Fibroblast of pulmonary artery (primary cell): ENCODE measurements around the gene ZHX3.

Source experiments
- DNase-seq: peaks from one replicate; pipeline ENCODE4 v3.0.0-alpha.2; 2010; ENCODE audit warnings: low read depth
- H3K4me3 ChIP-seq: replicated peaks from 2 replicates; pipeline ENCODE4 v1.5.1; 2011; ENCODE audit warnings: low read depth, mild to moderate bottlenecking, control low read depth, low read length, moderate library complexity
- TF ChIP-seq, protein P1 (sequence below): IDR thresholded peaks from 2 replicates; pipeline ENCODE4 v1.5.1; 2011; ENCODE audit warnings: mild to moderate bottlenecking, control low read depth, low read length, inconsistent platforms; ENCODE audit errors: missing control alignments

ZHX3 gene

DNA sequence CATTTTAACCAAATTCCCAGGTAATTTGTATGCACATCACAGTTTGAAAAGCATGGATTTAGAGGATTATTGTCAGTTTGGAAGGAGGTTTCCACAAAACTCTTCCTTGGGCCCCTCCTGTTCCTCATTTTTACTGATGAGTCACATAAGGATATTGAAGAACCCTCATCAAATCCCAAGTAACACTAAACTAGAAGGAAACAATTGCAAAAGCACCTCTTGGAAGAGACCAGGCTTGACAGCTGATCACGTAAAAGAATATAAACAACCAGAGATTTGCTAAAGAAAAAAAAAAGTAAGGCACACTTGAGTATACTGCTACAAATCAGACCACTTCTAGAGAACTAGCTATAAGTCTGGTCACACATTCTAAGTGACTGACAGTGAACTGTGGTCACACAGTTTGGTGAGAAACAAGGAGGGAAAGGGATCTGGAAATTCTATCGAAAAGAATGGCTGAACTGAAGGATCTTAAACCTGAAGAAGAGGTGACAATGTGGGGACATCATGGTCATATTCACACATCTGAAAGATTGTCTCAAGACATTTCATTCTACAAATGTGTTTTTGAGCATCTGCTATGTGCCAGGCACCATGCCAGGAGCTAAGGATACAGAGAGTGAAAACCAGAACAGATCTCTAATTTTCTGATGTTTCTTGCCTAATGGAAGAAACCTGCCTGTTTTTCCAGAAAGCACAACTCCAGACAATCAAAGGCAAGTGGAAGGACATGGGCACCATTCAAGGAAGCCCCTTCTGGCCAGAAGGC lies 24.1 kb downstream of the ZHX3 start:
- TF ChIP-seq, protein P1, sequence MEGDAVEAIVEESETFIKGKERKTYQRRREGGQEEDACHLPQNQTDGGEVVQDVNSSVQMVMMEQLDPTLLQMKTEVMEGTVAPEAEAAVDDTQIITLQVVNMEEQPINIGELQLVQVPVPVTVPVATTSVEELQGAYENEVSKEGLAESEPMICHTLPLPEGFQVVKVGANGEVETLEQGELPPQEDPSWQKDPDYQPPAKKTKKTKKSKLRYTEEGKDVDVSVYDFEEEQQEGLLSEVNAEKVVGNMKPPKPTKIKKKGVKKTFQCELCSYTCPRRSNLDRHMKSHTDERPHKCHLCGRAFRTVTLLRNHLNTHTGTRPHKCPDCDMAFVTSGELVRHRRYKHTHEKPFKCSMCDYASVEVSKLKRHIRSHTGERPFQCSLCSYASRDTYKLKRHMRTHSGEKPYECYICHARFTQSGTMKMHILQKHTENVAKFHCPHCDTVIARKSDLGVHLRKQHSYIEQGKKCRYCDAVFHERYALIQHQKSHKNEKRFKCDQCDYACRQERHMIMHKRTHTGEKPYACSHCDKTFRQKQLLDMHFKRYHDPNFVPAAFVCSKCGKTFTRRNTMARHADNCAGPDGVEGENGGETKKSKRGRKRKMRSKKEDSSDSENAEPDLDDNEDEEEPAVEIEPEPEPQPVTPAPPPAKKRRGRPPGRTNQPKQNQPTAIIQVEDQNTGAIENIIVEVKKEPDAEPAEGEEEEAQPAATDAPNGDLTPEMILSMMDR: no peak
- DNase-seq: peak; percentile 62
- H3K4me3 ChIP-seq: no peak overlapping the region

DNA sequence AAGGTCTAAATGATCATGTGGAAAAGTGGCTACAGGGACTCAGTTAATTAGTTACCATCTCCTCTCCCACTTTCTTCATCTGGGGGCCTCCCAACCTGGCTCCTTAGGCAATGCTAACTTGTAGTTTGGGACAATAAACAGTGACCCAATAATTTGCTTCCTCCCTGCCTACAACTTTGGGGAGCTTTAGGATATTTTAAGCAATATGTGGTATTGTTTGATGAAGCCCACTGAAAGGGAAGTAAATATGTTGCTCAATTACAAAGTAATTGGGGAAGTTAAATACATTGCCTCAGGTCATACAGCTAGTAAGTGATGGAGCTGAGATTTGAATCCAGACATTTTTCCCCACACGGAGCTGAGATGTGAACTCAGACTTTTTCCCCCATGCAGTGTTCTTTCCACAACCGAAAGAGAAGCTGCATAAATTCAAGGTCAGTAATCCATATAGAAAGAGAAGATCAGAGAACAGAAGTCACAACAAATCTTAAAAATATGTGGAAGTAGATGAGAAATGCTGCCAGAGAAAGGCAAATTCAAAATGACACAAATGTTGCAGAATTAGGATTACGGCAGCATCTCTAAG lies 26.6 kb downstream of the ZHX3 start:
- no peak for DNase-seq
- TF ChIP-seq, protein P1: no peak

DNA sequence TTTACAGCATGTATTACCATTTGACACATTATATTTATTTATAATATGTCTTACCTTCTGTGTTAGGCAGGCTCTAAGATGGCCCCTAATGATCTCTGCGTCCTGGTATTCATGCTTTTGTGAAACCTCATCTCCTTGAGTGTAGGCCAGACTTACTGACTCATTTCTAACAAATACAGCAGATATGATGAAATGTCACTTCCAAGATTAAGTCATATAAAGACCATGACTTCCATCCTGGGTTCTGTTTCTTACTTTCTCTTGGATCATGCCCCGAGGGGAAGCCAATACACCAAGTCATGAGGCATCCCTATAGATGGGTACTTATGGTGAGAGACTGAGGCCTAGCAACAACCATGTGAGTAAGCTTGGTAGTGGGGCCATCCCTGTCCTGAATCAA lies 30.2 kb downstream of the ZHX3 start:
- no peak overlapping the region for H3K4me3 ChIP-seq
- DNase-seq: peak; percentile 88
- TF ChIP-seq, protein P1: no peak

More for the DNA sequence above, 26.6 kb downstream of the ZHX3 start:
- no peak overlapping the region for H3K4me3 ChIP-seq

DNA sequence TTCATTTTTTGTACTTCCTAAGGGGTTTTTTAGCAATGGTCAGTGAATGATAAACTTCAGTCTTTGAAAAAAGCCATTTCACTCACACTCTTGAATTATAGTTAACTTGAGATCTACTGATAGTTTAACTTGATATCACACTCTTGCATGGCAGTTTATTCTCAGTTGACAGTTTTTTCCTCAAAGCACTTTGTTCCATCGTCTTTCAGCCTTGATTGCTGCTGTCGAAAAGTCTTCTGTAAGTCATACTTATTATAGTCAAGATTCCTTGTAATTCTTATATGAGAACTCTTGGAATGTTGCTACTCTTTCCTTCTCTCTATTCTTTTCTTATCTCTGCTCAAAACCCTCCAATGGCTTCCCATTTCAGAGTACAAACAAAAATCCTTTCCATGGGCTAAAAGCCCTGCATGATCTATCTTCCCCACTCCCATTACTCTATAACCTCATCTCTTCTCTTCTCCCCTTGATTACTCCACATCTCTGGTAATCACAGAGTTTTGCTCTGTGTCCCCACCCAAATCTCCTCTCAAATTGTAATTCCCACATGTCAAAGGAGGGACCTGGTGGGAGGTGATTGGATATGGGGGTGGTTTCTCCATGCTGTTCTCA lies 31.2 kb downstream of the ZHX3 start:
- DNase-seq: no peak
- TF ChIP-seq, protein P1: no peak
- no peak overlapping the region for H3K4me3 ChIP-seq

DNA sequence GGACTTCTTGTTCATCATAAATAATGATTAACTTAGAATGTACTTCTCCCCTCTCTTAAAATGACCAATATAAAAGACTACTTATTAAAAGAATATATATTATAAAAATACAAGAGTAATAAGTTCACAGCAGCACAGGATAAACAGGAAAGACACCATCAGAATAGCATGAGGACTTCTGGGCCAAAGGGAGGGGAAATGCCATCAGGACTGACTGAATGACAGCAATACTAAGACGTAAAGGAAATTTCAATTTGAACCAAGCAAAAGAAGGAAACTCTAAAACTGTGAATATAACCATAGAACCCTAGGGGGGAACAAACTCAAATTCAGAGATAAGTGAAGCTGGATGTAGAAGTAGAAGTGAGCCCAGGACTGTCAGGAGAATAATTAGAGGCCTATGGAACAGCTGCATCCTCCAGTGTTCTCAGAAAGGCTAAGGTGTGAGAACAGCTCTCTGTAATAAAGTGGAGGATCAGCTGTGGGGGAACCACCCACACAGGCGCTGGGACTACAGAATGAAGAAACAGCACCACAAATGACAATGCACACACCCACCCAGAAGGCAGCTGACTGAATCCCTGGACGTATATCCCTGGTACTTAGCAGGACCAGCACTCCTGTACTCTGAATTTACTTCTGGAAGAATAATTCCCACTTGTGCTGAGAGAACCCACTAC lies 37.8 kb downstream of the ZHX3 start:
- DNase-seq: no peak
- H3K4me3 ChIP-seq: no peak overlapping the region
- TF ChIP-seq, protein P1: no peak

DNA sequence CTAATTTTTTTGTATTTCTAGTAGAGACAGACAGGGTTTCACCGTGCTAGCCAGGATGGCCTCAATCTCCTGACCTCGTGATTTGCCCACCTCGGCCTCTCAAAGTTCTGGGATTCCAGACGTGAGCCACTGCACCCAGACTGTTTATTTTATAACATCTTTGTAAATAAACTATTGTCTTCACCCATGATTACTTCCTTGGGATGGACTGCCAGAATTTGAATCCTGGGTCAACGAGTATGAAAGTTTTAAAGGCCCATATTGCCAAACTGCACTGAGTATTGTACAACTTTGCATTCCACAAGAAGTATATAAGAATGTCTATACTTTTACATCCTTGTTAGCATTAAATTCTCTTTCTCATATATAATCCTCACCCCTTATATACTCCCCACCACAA lies 38.6 kb downstream of the ZHX3 start:
- H3K4me3 ChIP-seq: no peak overlapping the region
- DNase-seq: no peak
- TF ChIP-seq, protein P1: no peak
